ENCODE data around the gene DHTKD1.
"Not testable (repeated sequence)": the region's sequence is repeated elsewhere in the genome, so short reads cannot be mapped to it uniquely, and the experiment has no call there.

Gene DHTKD1

DNA sequence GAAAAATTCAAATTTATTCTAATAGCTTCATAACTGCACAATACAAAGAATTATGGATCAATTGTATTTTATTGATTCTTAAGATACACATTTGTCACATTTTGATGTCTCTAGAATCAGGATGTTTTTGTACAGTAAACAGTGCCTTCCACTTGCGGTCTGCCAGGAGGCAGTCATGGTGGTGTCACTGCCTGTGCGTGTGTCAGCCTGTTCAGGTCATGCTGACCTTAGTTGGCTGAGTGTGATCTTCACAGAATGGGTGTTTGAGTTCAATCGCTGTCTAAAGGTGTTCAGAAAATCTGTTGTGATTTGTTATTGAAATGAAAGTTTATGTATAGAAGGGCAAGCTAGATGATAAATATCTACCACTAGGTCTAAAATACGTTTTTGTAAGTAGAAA lies 81.4 kb downstream of the DHTKD1 start:
- DNase-seq = no peak

DNA sequence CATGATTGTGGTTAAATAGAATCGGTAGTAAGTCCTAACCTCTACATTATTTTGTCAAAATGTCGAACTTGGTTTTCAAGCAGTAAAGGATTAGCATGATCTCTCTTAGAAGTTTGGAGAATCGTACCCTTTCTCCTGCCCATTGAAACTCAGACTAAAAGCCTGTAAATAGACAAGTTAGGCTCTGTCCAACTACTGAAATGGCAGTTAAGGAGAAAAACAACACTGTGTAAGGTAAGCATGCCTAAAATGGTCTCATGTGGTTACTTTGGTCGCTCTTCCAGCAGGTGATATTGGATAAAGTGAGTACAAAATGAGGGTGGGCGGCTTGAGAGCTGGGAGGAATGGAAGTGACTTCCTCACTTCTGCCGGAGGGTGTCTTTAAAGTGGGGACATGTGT lies 85.8 kb downstream of the DHTKD1 start:
- no peak for DNase-seq

DNA sequence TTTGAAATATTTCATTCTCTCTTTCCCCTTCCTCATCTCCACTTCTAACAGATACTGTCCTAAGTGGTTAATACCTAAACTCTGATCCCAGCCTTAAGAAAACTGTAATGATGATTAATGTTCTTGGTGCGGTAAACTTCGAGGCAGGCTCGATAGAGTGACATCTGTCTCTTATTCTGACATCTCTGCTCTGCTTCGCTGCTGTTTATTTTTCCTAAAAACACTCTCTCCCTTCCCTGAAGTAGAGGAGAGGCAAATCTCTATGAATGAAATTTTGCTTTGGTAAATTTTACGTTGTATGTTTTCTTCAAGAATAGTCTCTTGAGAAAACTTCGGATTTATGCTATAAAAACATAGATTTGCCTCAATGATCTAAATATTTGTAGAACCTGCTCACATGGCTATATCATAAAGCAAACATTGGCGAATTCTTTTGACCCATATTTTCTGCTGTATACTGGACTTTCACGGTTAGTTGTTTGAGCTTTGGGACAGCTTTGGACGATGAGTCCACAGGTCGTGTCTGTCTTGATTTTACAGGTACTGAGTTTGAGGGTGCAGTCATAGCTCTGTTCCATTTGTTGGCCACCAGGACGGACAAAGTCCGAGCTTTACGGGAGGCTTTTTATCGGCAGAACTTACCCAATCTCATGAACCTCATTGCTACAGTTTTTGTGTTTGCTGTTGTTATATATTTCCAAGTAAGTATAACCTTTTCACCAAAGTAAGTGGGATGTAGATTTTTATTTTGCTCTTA lies 87.8 kb downstream of the DHTKD1 start:
- no peak for DNase-seq

DNA sequence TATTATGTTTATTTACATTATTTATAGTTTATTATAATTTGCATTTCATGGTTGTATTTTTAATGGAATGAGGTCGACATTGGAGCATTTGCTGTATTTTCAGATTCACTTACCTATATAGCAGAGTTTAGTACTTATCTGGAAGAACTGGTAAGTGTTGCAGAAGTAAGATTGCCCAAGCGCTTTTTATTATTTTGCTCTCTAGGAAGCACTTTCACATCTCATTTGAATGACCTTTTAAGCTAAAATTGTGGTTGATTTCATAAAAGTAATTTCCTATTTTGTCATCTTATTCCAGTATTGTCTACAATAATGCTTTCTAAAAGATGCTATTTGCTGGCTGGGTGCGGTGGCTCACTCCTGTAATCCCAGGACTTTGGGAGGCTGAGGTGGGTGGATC lies 89.4 kb downstream of the DHTKD1 start:
- no peak for DNase-seq

- no peak for DNase-seq
Observed at GRCh38 chr10:12160664-12161063, 91.9 kb downstream of the DHTKD1 start.

- DNase-seq = no peak
Observed at GRCh38 chr10:12162927-12163326, 94.2 kb downstream of the DHTKD1 start.

DNA sequence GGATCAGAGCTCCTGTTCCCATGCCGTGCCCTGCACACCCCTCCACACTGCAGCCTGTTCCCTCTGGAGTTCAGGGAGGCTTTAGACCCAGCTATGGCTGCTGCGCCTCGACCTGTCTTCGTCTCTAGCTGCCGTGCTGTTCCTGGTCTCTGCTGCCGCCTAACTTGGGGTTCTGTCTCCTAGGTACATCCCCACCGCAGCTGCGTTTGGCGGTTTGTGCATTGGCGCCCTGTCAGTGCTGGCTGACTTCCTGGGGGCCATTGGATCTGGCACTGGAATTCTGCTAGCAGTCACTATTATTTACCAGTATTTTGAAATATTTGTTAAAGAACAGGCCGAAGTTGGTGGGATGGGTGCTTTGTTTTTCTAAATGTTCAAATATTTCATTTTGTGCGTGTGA lies 95.3 kb downstream of the DHTKD1 start:
- DNase-seq = no peak

DNA sequence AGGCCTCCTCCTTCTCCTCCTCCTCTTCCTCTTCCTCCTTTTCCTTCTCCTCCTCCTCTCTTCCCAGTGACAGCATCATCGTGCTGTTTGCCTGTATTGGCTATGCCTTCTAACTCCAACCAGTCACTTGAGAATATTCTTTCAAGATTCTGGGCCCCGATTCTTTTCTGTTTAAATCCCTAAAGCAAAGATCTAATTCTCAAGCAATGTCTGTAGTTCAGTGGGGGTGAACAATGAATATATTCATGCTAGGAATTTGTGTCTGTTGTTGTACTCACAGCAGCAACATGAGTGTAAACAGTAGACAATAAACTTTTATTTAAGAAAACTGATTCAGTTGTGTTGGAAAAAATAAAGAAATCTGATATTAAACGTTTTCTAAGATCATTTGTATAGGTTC lies 96.3 kb downstream of the DHTKD1 start:
- DNase-seq = no peak

GRCh38 chr10:12165999-12166775 lies 97.4 kb downstream of the DHTKD1 start:
- DNase-seq = no peak

GRCh38 chr10:12171512-12171911 lies 102.8 kb downstream of the DHTKD1 start:
- DNase-seq = not testable (repeated sequence)

All from fibroblast of skin of scalp (primary cell).